WTC11 (cell line): Measurements from ENCODE around the gene IL1B.

Source experiments
- ELF4 ChIP-seq: sonication (generic); formaldehyde crosslinking; IDR thresholded peaks from 2 replicates; pipeline ENCODE4 v1.8.1; 2022; ENCODE audit warnings: low read depth, mild to moderate bottlenecking, moderate library complexity, missing genetic modification reagents
- NFATC4 ChIP-seq: fragments of 250-450 bp; sonication (Bioruptor Pico); IDR thresholded peaks from 2 replicates; pipeline ENCODE4 v1.9.0; 2021; ENCODE audit warnings: mild to moderate bottlenecking
- SMAD3 ChIP-seq: sonication (generic); formaldehyde crosslinking; IDR thresholded peaks from 2 replicates; pipeline ENCODE4 v1.8.0; 2022; ENCODE audit warnings: missing genetic modification reagents, mild to moderate bottlenecking, borderline replicate concordance
- ZNF416 ChIP-seq: fragments of 250-450 bp; sonication (Bioruptor Pico); IDR thresholded peaks from 2 replicates; pipeline ENCODE4 v1.9.0; 2021; ENCODE audit warnings: mild to moderate bottlenecking, inconsistent platforms
- TF ChIP-seq, protein P1 (sequence below): sonication (generic); formaldehyde crosslinking; IDR thresholded peaks from 2 replicates; pipeline ENCODE4 v1.8.0; 2022; ENCODE audit warnings: mild to moderate bottlenecking, missing genetic modification reagents

DNA sequence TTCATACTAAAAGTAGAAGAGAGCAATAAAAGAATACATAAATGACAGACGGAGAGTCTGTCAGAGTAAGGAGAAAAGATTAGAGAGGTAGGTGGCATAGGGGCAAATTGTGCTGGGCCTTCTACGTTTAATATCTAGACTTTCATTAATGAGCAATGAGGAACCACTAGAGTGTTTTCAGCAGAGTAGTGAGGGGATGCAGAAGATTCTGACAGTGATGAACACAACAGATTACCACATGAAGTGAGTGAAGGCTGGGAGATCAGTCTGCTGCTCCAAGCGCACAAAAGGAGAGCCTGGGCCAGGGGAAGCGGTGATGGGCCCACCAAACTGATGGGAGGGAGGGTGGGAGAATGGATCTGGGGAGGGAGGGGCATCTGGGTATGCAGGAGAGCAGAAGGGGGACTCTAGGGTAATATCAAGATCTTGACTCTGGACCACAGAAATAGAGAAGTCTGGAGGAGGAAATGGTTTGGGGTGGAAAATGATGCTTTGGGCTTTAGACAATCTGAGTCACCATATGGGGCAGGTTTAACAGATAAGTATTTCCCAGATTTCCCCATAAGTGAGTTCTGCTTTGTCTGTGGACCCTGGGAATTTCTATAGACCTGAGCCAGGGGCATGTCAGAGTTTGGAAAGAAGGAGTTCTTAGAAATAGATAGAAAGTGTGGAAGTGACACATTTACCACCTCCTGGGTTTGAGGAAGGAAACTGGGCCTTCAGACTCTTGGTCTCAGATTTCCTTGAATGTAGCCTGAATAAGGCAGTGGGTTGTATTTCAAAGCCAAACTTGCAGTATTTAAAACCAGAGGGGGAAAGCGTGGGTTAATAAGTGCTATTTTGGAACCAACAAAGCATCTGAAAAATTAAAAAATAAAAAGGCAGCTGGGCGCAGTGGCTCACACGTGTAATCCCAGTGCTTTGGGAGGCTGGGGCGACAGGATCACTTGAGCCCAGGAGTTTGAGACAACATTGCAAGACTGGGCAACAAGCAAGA lies 37.3 kb downstream of the IL1B start:
- no peak for TF ChIP-seq ZNF416 (CRISPR knock-in tag)
- TF ChIP-seq ELF4 (CRISPR knock-in tag): no peak
- TF ChIP-seq, protein P1, sequence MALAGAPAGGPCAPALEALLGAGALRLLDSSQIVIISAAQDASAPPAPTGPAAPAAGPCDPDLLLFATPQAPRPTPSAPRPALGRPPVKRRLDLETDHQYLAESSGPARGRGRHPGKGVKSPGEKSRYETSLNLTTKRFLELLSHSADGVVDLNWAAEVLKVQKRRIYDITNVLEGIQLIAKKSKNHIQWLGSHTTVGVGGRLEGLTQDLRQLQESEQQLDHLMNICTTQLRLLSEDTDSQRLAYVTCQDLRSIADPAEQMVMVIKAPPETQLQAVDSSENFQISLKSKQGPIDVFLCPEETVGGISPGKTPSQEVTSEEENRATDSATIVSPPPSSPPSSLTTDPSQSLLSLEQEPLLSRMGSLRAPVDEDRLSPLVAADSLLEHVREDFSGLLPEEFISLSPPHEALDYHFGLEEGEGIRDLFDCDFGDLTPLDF: no peak
- TF ChIP-seq SMAD3 (CRISPR knock-in tag): no peak
- TF ChIP-seq NFATC4: no peak
